ENCODE results near the gene EDIL3.
"Not testable (repeated sequence)": the region's sequence is repeated elsewhere in the genome, so short reads cannot be mapped to it uniquely, and the experiment has no call there.

The EDIL3 gene

DNA sequence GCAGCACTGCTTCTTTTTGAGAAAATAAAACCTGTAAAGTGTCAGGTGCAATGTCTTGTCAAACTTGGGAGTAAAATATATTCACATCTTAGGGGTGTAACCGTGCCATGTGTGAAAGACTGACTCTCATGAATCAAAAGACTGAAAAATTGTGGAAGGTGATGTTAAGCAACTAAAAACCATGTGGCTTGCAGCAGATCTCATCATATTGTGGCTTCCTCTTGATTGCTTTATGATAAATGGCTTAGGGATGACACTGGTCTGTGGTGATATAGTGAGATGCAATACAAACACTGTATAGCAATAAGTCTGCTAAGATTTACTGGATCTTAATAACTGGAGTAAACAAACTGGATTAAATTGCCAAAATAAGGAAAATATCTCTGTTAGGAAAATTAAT, 321.6 kb downstream of the EDIL3 start:
- DNase-seq (ENCODE audit: low spot score), result no peak

GRCh38 chr5:84059672-84060071, 325.0 kb downstream of the EDIL3 start:
- DNase-seq (ENCODE audit: low spot score), result no peak

DNA sequence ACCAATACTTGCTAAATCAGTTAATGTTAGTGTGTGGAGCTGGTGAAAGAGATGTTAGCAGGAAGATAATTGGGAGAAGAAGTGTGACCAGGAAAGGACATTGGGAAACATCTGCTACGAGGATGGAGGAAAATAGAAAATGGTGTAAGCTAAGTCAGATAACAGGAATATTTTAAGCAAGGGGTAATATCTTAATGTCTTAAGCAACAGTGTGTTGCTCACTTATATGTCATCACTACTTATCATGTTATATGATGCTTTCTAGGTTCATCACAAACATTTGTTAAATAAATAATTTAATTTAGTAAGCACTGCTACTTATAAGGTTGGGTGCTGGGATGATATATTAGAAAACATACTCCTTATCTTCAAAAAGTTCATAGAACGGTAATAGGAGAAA, 326.1 kb downstream of the EDIL3 start:
- DNase-seq (ENCODE audit: low spot score), result no peak

GRCh38 chr5:84057211-84057610, 327.5 kb downstream of the EDIL3 start:
- DNase-seq (ENCODE audit: low spot score), result no peak

DNA sequence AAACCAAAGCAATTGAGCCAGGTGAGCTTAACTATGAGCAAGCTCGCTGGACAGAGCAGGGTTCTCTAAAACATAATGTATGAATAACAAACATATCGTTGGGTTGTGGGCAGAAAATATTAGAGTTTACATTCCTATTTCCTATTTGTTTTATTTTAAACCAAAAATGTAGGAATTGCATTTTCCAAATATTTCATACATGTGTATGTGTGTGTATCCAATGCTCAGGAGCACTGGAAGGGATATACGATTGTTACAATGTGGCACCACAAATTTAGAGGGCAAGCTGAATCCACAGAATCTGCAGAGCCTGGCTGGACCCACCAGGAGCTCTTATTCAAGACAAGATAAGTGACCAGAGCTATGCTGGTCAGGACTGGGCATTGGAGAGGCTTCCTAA, 338.7 kb downstream of the EDIL3 start:
- no peak for DNase-seq (ENCODE audit: low spot score)

DNA sequence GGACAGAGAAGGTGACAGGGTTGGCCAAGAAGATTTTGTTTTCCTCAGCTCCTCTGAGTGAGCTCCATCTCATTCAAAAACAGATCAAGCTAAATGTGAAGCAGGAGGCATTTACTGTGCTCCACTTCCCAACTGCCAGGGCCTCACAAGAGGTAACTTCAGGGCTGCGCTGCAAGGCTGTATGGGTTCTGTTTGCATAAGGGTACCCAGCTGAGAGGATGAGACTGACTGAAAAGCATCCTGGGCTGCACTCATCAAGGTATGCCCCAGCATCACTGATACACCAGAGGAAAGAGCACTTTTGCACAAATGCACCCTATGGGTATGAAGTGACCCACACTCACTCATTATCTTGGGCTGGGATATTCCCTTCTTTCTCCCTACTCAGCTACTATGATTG, 347.8 kb downstream of the EDIL3 start:
- DNase-seq (ENCODE audit: low spot score), result no peak

- no peak for DNase-seq (ENCODE audit: low spot score)
Observed at GRCh38 chr5:84032324-84032723, 352.4 kb downstream of the EDIL3 start.

DNA sequence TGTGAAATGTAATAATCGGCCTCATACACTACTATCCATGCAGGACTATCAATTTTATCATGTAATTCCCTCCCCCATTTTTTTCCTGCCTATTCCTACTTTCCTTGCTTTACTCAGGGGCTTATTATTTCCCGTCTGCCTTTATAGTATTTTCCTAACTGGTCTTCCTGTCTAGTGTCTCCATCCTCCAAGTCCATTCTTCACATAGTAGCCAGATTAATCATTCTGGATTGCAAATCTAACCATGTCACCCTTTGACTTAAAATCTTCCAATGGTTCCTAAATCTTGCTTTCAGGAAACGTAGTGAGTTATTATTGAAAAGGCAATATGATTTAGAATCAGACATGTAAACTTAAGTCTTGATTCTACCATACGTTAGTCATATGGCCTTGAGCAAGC, 356.6 kb downstream of the EDIL3 start:
- no peak for DNase-seq (ENCODE audit: low spot score)

DNA sequence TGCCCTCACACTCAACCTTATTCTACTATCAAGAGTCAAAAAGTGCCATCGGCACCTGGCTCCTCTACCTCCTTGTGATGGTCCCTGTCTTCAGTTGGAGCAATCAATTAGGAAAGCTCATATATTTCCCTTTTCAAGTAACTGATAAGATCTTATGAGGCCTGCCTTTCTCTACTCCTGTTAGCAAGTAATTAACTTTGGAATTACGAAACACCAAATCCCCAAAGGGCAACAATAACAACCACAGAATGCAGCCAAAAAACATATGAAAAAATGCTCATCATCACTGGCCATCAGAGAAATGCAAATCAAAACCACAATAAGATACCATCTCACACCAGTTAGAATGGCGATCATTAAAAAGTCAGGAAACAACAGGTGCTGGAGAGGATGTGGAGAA, 366.2 kb downstream of the EDIL3 start:
- not testable (repeated sequence) for DNase-seq (ENCODE audit: low spot score)

DNA sequence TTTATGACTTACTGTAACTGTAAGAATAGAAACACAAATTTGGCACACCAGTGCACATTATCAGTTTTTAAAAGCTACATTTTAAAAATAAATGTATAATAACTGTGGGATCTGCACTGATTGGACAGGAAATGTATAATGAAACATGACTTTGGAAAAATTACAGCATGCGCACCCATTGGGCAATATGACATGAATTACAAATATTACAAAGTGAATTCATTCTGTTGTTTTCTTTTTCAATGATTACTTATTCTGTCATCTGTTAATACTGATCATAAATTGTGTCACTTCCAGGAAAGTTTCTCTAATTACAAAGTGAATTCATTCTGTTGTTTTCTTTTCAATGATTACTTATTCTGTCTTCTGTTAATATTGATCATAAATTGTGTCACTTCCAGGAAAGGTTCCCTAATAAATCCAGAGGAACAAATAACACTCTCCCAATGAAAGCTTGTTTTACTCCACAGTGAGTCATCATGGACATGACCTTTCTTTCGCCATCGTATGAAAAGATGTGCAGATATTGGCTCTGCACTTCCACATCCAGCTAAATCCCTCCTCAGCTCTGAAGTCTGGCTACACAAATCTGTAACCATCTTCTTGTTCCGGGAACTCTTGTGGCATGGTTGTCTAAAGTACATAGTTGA, 367.0 kb downstream of the EDIL3 start:
- no peak for DNase-seq (ENCODE audit: low spot score)

GRCh38 chr5:84016085-84016484, 368.6 kb downstream of the EDIL3 start:
- DNase-seq (ENCODE audit: low spot score), result no peak

DNA sequence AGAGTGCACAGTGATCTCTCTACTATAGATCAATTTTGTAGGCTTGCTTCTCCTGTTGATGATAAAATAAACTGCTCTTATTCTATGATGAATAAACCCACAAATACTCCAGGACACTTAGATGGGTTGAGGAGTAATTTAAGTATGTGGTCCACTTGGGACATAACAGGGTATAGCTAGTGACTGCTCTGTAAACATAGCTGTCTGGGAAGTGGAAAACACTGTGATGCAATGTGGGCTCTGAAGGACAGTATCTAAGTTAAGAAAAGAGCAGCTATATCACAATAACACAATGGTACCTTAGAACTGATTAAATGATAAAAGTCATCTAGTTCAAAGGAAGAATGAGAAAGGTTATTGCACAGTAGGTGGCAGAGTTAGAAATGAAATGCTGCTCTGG, 369.7 kb downstream of the EDIL3 start:
- no peak for DNase-seq (ENCODE audit: low spot score)

GRCh38 chr5:83993803-83994202, 390.9 kb downstream of the EDIL3 start:
- no peak for DNase-seq (ENCODE audit: low spot score)

DNA sequence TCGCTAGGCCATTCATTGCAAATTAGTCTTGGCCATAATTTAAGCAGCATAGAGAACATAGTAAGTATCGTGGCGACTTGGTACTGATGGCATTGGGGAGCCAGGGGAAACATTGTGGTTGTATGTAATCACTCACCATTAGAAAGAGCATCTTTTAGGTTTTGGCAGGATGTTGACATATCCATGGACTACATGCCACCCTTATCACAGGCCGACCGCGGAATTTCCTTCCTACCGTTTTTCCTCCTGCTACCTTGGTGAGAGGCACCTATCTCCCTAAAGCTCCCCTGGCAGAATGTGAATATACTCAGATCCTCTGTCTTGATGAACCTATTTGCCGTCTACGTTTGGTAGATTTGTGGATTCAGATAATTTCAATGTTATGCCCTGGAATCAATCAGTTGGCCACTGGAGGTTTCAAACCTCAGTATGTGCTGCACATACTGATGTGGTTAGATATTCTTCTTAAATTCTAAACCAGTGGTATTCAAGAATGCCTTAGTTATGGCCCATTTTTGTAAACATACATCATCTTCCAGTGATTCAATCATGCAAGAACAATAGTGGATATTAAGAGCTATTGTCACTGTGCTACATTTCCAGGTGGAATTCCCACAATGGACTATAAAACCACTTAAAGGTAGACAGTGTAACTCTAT, 393.0 kb downstream of the EDIL3 start:
- no peak for DNase-seq (ENCODE audit: low spot score)

- no peak for DNase-seq (ENCODE audit: low spot score)
Observed at GRCh38 chr5:83988293-83988685, 396.4 kb downstream of the EDIL3 start.

DNA sequence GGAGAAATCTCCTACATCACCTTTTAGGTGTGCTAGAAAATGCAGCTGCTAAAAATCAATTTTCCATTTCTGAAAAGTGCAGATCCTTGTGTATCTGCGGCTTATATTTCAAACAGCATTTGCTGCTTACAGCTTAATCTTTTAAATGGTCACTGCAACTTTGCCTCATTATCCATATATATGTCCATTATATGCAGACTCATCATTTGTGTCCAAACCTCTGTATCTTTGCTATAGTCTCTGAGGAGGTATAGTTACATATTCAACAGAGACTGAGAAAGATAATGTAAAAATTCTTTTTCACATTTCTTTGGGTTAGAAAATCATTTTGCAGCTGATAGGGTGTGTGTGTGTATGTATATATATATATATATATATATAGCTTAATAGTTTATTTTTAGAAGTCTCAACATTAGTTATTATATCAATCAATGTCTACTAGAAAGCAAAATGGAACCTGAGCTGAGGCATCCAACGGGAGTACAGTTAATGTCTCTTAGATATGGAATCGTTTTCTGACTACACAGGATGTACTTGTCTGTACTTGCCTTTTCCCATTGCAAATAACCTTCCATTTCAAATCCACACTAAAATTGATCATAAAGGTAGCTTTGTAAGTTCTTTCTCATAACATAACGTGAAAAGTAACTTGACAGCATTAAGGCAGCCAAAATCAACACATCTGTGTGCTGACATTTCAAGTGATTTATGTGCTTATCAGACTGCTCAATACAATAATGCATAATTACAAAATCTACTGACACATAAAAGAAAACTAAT, 397.0 kb downstream of the EDIL3 start:
- no peak for DNase-seq (ENCODE audit: low spot score)

DNA sequence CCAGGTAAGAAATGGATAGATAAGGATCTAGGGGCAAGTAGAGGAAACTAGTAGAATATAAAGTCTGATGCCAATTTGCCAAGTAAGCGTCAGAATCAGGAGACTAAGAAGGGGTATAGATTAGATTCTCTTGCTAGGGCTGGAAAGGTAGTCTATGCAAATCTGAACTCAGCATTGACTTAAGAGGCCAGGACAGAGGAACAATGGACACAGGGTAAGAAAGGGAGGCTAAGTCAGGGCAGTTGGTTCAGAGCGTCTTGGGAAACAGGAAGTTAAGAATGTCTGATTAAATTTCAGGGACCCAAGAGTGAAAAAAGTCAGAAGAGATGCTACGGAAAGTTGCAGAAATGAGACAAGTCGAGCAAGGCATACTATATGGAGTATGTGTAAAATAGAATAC, 400.8 kb downstream of the EDIL3 start:
- DNase-seq (ENCODE audit: low spot score), result no peak

DNA sequence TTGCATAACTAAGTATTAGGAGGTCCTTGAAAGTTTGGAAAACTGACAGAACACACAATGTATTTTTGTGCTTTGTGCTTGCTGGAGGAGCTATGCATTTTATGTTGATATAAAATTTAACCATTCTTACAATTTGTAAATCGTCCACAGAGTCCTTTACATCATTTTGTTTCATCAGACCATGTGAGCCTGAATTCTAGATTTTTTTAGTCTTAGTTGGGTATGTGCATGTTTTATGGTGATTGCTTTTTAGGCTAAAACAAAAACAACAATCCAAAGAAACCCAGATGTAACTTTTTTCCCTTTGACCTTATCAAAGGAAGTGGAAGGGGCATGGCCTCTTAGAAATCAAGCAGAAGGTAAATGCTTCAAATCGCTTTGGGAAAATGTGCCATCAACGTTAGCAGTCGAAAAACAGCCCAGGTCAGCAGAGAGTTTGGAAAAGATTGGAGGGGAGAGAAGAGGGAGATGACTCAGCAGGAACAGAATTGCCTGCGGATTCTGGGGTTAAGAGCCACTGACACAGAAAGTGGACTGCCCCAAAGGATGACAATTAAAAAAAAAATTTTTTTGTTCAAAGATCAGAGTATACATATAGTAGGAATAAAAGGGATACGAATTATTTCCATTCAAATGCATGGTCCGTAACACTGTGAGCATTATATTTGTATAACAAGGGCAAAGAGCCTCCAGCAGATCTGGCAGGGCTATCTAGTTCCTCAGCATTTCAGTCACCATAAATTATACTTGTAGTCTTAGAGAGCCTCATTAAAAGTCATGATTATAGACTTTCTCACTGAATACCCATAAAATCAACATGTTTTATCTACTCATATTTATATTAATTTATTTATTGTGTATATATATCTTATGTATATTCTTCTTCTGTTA, 410.5 kb downstream of the EDIL3 start:
- DNase-seq (ENCODE audit: low spot score), result no peak

DNA sequence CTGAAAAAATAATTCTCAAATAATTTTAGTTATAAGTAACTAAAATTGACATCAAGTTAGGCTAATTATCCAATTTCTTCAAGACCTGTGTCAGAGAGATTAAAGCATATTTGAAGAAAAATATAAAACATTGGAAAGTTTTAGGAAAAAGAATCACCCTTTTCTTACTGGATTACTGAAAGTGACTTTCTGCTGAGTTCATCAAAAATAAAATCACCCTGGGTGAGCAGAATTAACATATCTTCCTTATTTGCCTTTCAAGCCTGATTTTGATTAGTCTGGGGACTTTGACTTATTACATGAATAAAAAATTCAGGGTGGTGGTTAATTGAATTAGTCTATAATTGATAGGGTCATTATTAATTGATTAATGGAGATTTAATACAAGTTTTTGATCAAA, 411.8 kb downstream of the EDIL3 start:
- no peak for DNase-seq (ENCODE audit: low spot score)

GRCh38 chr5:83972236-83972635, 412.4 kb downstream of the EDIL3 start:
- peak; percentile 35 for DNase-seq (ENCODE audit: low spot score)

DNA sequence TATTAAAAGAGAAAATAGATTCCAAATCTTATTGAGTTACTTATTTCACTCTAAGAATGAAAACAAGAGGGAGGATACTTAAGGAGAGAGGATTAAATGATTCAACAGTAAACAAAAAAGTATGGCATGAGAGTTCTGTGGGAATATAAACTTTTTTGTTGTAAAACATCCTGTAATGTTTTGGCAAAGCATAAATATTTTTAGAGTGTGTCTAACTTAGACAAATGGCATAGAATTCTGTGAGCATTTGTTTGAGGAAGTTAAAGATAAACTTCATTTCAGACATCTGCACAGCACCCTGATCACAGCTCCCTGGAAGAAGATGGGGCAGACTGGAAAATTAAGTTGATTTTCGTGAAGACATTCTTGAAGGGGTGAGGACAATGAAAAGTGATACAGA, 417.3 kb downstream of the EDIL3 start:
- no peak for DNase-seq (ENCODE audit: low spot score)

DNA sequence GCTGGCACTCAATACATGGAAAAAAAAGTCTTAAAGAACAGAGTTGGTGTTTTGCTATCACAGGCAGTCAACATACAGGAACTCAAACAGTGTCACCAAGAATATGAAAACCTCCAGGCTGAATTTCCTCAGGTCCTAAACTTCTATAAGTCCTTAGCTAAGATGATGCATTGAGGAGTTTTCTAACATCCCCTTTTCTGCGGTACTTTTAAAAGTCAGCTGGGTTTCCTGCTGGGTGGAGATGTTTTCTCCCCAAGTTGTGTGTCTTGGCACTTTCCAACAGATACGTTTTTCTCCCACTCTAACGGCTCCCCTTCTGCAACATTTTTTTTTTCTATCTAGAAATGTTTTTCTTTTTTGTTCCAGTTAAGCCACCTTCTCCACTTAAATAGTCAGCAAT, 419.2 kb downstream of the EDIL3 start:
- DNase-seq (ENCODE audit: low spot score), result no peak

Measured in RKO (cell line).